NCI-H128 (cell line): Measurements from ENCODE around the gene FHIT.

Experiments
- DNase-seq: peaks from one replicate; lab custom pipeline; 2025; ENCODE audit not compliant: unreplicated experiment; lab: John Stamatoyannopoulos, UW

Gene FHIT

GRCh38 chr3:60086811-60087210 lies 1164.4 kb downstream of the FHIT start:
- DNase-seq = no peak

GRCh38 chr3:60085649-60086048 lies 1165.6 kb downstream of the FHIT start:
- DNase-seq = no peak

- no peak for DNase-seq
Measured at GRCh38 chr3:60081381-60082095, 1169.7 kb downstream of the FHIT start.

GRCh38 chr3:60080648-60081047 lies 1170.6 kb downstream of the FHIT start:
- DNase-seq = no peak

GRCh38 chr3:60079076-60079475 lies 1172.2 kb downstream of the FHIT start:
- no peak for DNase-seq

GRCh38 chr3:60076331-60076730 lies 1174.9 kb downstream of the FHIT start:
- DNase-seq = no peak

- DNase-seq = no peak
Measured at GRCh38 chr3:60073942-60074341, 1177.3 kb downstream of the FHIT start.

- no peak for DNase-seq
Measured at GRCh38 chr3:60073228-60073627, 1178.0 kb downstream of the FHIT start.

GRCh38 chr3:60070366-60070765 lies 1180.9 kb downstream of the FHIT start:
- no peak for DNase-seq

- DNase-seq = no peak
Measured at GRCh38 chr3:60065227-60065868, 1185.9 kb downstream of the FHIT start.

- no peak for DNase-seq
Measured at GRCh38 chr3:60064210-60065178, 1186.8 kb downstream of the FHIT start.

GRCh38 chr3:60056404-60056803 lies 1194.8 kb downstream of the FHIT start:
- DNase-seq = no peak

GRCh38 chr3:60055765-60056164 lies 1195.5 kb downstream of the FHIT start:
- no peak for DNase-seq

- no peak for DNase-seq
Measured at GRCh38 chr3:60053526-60054265, 1197.6 kb downstream of the FHIT start.

- no peak for DNase-seq
Measured at GRCh38 chr3:60048447-60048848, 1202.8 kb downstream of the FHIT start.

GRCh38 chr3:60047426-60048200 lies 1203.6 kb downstream of the FHIT start:
- DNase-seq = no peak

GRCh38 chr3:60046210-60046609 lies 1205.0 kb downstream of the FHIT start:
- DNase-seq = no peak

GRCh38 chr3:60045686-60046085 lies 1205.6 kb downstream of the FHIT start:
- no peak for DNase-seq

GRCh38 chr3:60036803-60037202 lies 1214.4 kb downstream of the FHIT start:
- no peak for DNase-seq

GRCh38 chr3:60033901-60034453 lies 1217.3 kb downstream of the FHIT start:
- DNase-seq = no peak
